Prostate gland (tissue), 2 donors: ENCODE measurements around the gene TMEM52B.

Experiments used
- POLR2A ChIP-seq: fragments of 450-650 bp; IDR thresholded peaks from one replicate; pipeline ENCODE4 v1.6.1; 2016; ENCODE audit warnings: antibody characterized with exemption, mild to moderate bottlenecking
- TF ChIP-seq, protein P1 (sequence below), 4 experiments: fragments of 200-600 bp in 2 of 4; fragments of 450-650 bp in 2 of 4; sonication (generic) in 2 of 4; IDR thresholded peaks; 1 replicate in 3 of 4; 2 replicates in 1 of 4; pipeline ENCODE4 v1.5.1; 2016 to 2019; ENCODE audit warnings: antibody characterized with exemption in 4 of 4, mild to moderate bottlenecking in 2 of 4, moderate library complexity in 2 of 4

DNA sequence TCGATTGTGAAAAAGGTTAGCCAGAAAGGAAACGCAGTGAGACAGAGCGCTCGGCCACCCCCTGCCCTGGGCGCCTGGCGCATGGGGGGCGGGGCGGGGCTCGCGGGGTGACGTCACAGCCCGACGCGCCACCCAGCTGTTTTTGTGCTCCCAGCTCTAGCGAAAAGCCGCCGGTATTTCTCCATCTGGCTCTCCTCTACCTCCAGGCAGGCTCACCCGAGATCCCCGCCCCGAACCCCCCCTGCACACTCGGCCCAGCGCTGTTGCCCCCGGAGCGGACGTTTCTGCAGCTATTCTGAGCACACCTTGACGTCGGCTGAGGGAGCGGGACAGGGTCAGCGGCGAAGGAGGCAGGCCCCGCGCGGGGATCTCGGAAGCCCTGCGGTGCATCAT is 33.9 kb downstream of the TMEM52B start, which contains the start of gene GABARAPL1:
- TF ChIP-seq POLR2A = peak; percentile 43
- TF ChIP-seq, protein P1, sequence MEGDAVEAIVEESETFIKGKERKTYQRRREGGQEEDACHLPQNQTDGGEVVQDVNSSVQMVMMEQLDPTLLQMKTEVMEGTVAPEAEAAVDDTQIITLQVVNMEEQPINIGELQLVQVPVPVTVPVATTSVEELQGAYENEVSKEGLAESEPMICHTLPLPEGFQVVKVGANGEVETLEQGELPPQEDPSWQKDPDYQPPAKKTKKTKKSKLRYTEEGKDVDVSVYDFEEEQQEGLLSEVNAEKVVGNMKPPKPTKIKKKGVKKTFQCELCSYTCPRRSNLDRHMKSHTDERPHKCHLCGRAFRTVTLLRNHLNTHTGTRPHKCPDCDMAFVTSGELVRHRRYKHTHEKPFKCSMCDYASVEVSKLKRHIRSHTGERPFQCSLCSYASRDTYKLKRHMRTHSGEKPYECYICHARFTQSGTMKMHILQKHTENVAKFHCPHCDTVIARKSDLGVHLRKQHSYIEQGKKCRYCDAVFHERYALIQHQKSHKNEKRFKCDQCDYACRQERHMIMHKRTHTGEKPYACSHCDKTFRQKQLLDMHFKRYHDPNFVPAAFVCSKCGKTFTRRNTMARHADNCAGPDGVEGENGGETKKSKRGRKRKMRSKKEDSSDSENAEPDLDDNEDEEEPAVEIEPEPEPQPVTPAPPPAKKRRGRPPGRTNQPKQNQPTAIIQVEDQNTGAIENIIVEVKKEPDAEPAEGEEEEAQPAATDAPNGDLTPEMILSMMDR (IDR thresholded peaks at IDR 0.05) = no peak
